ENCODE results near the gene CPVL. TPM values are rescaled to one million over a fixed set of nuclear protein-coding genes. Genes with fewer than 3 reads are reported as not detected.
A peak's percentile ranks its signal among the peaks of the same experiment; 100 is the strongest.

Gene CPVL
- total and polyA plus RNA-seq, 2 donors (not counting 1 experiment from before 2014, with no cell fraction given), result 2.6 TPM; not detected in 1

GRCh38 chr7:29194206-29194593, 47.9 kb upstream of the CPVL start:
- H3K36me3 ChIP-seq (replicated peaks in 1 of 2; ENCODE audit: control extremely low read depth in 1 of 2, control insufficient read depth in 1 of 2, extremely low read depth in 1 of 2, insufficient read depth in 2 of 2, low read length in 1 of 2), result no peaks in the 10 kb centered on the region
- Mint-ChIP-seq H3K4me3 (peak overlapping the region; percentile 88), H3K27me3 (peaks cover 59% of the 10 kb centered on the region), H3K9me3 (ENCODE audit: insufficient read depth) (no peaks in the 10 kb centered on the region), H3K27ac (no peak overlapping the region), H3K4me1 (peaks cover 16% of the 10 kb centered on the region)
- peak overlapping the region; percentile 65 for H3K9ac ChIP-seq (ENCODE audit: low read length)
- no peak for ATAC-seq (ENCODE audit: low read depth)
- ChIA-PET POLR2A (no interaction called here), CTCF (no interaction called here)
- peaks cover 0 to 38% (median 28%) of the 10 kb centered on the region in 4 experiments for H3K27me3 ChIP-seq (replicated peaks in 1 of 4; ENCODE audit: control extremely low read depth in 1 of 4, control insufficient read depth in 3 of 4, insufficient read depth in 4 of 4, low read length in 3 of 4)
- H3K4me2 ChIP-seq (replicated peaks; ENCODE audit: low read depth, low read length, poor library complexity, severe bottlenecking), result peak overlapping the region; percentile 83
- peaks cover 21 to 24% of the 10 kb centered on the region in 2 donors for H3K4me1 ChIP-seq (ENCODE audit: control insufficient read depth in 2 of 2, insufficient read depth in 2 of 2, low read length in 2 of 2)
- H4K20me1 ChIP-seq (ENCODE audit: control insufficient read depth, insufficient read depth, low read length, poor library complexity, severe bottlenecking), result no peaks in the 10 kb centered on the region
- 5% methylated on average over 37 of the region's 40 CpGs for WGBS (ENCODE audit: insufficient coverage)
- TF ChIP-seq EZH2 (IDR thresholded peaks at IDR 0.05; ENCODE audit: borderline replicate concordance, insufficient read depth, low read depth, low read length, poor library complexity, severe bottlenecking) (no peak), CTCF (IDR thresholded peaks at IDR 0.05) (no peak)
- H3K9me3 ChIP-seq (ENCODE audit: control extremely low read depth in 1 of 3, control insufficient read depth in 2 of 3, insufficient read depth in 1 of 3, low read length in 2 of 3), result no peaks in the 10 kb centered on the region
- no peaks in the 10 kb centered on the region for H3K79me2 ChIP-seq (ENCODE audit: control insufficient read depth, insufficient read depth, low read length)
- DNase-seq, result no peak
- peak overlapping the region; percentile 68 for H2AFZ ChIP-seq (ENCODE audit: insufficient read depth, low read depth, low read length, poor library complexity, severe bottlenecking)
- no peak overlapping the region for H3K27ac ChIP-seq (ENCODE audit: low read length in 2 of 2)
- peak overlapping the region in 4 of 5 experiments; percentile 38 to 55 (median 50) for H3K4me3 ChIP-seq (ENCODE audit: control extremely low read depth in 1 of 5, extremely low read depth in 1 of 5, insufficient read depth in 1 of 5, low read depth in 2 of 5, low read length in 4 of 5)
- intact Hi-C loops (cut with micrococcal nuclease), result no loop called here

- no peak overlapping the region for H3K27ac Mint-ChIP-seq
- no peak overlapping the region for H3K27ac ChIP-seq (ENCODE audit: low read length in 2 of 2)
- H4K20me1 ChIP-seq (ENCODE audit: control insufficient read depth, insufficient read depth, low read length, poor library complexity, severe bottlenecking), result no peaks in the 10 kb centered on the region
- peaks cover 16% of the 10 kb centered on the region for H3K4me1 Mint-ChIP-seq
- POLR2A ChIA-PET, result no interaction called here
- H3K9ac ChIP-seq (ENCODE audit: low read length), result no peak overlapping the region
- peaks cover 55% of the 10 kb centered on the region for H3K27me3 Mint-ChIP-seq
- H3K4me1 ChIP-seq (ENCODE audit: control insufficient read depth in 2 of 2, insufficient read depth in 2 of 2, low read length in 2 of 2), result peaks cover 21 to 24% of the 10 kb centered on the region in 2 donors
- ATAC-seq (ENCODE audit: low read depth), result no peak
- no peak for DNase-seq
- H2AFZ ChIP-seq (ENCODE audit: insufficient read depth, low read depth, low read length, poor library complexity, severe bottlenecking), result no peak overlapping the region
- H3K4me3 ChIP-seq (ENCODE audit: control extremely low read depth in 1 of 5, extremely low read depth in 1 of 5, insufficient read depth in 1 of 5, low read depth in 2 of 5, low read length in 4 of 5), result no peak overlapping the region
- H3K36me3 ChIP-seq (replicated peaks in 1 of 2; ENCODE audit: control extremely low read depth in 1 of 2, control insufficient read depth in 1 of 2, extremely low read depth in 1 of 2, insufficient read depth in 2 of 2, low read length in 1 of 2), result no peaks in the 10 kb centered on the region
- peak overlapping the region; percentile 61 for H3K4me3 Mint-ChIP-seq
- H3K79me2 ChIP-seq (ENCODE audit: control insufficient read depth, insufficient read depth, low read length), result no peaks in the 10 kb centered on the region
- H3K27me3 ChIP-seq (replicated peaks in 1 of 4; ENCODE audit: control extremely low read depth in 1 of 4, control insufficient read depth in 3 of 4, insufficient read depth in 4 of 4, low read length in 3 of 4), result peaks cover 0 to 38% (median 28%) of the 10 kb centered on the region in 4 experiments
- no peaks in the 10 kb centered on the region for H3K9me3 Mint-ChIP-seq (ENCODE audit: insufficient read depth)
- intact Hi-C loops (cut with micrococcal nuclease), result loop anchor here (2.0 kb wide), 1 partner anchor 149 kb away; no protein-coding TSS in a partner anchor
- TF ChIP-seq EZH2 (IDR thresholded peaks at IDR 0.05; ENCODE audit: borderline replicate concordance, insufficient read depth, low read depth, low read length, poor library complexity, severe bottlenecking), result no peak
- no peak for TF ChIP-seq CTCF (IDR thresholded peaks at IDR 0.05)
- no peaks in the 10 kb centered on the region for H3K9me3 ChIP-seq (ENCODE audit: control extremely low read depth in 1 of 3, control insufficient read depth in 2 of 3, insufficient read depth in 1 of 3, low read length in 2 of 3)
- WGBS (ENCODE audit: insufficient coverage), result 54% methylated on average over 21 of the region's 26 CpGs
- peak overlapping the region; percentile 83 for H3K4me2 ChIP-seq (replicated peaks; ENCODE audit: low read depth, low read length, poor library complexity, severe bottlenecking)
- CTCF ChIA-PET, result interaction anchor here (10.3 kb wide), 1 partner anchor 215 kb away, joined by 110 read pairs; no protein-coding TSS in a partner anchor
Observed at GRCh38 chr7:29193316-29194205, 47.2 kb upstream of the CPVL start.

All from B cell (primary cell).